CD4-positive, alpha-beta T cell treated with Interferon alpha-2 for 1 hour (primary cell): ENCODE measurements around the gene SMIM1.
A peak's percentile ranks its signal among the peaks of the same experiment; 100 is the strongest.

Source experiments
- DNase-seq, 2 donors: peaks; one replicate each; pipeline ENCODE4 v3.0.0-alpha.2; 2020 to 2022

The SMIM1 gene, protein sequence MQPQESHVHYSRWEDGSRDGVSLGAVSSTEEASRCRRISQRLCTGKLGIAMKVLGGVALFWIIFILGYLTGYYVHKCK

DNA sequence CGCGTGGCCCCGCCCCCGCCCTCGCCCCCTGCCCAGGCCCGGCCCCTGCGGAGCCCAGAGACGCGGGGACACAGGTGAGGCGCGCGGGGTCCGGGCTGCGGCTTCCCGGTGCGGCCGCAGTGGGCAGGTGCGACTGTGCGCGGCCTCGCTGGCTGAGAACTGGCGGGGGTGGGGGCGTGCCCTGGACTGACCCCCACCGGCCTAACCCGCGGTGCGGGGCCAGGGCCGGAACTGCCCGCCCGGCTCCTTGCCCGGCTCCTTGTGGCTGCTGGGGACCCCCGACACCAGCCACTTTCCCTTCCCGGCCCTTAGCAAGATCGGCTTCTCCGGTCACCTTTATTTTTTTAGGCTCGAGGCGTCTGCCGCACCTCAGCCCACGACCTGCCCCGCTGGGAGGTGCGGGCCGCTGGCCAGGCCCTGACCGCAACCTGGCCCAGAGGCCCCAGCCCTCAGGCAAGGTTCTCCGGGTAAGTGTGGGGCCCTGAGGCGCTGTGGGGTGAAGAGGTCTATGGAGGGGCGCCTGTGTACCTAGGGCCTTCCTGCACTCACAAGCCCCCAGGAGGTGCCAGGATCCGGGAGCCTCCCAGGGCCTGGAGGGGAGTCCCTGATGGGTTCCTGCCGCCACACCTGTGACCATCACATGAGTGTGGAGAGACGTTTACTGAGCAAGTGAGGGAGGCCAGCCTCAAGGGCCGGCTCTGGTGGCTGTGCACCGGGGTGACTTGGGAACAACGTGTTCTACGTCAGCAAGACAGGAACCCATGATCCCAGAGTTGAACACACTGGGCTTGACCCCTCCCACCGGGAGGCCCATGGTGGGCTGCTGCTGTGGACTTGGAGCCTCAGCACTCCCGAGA, at the start of gene SMIM1:
Gene SMIM1 (plus strand): TSS at position 35 of the 857 bp plus-strand sequence. CDS start 2,625 bp downstream, outside the sequence.
- DNase-seq, result no peak

DNA sequence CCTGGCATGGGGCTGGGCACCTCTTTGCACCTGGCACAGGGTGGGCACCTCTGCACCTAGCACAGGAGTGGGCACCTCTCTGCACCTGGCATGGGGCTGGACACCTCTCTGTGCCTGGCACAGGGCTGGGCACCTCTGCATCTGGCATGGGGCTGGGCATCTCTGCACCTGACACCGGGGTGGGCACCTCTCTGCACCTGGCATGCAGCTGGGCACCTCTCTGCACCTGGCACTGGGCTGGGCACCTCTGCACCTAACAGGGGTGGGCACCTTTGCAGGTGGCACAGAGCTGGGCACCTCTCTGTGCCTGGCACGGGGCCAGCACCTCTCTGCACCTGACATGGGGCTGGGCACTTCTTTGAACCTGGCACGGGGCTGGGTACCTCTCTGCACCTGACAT, 49.7 kb upstream of the SMIM1 start:
- DNase-seq, result no peak

DNA sequence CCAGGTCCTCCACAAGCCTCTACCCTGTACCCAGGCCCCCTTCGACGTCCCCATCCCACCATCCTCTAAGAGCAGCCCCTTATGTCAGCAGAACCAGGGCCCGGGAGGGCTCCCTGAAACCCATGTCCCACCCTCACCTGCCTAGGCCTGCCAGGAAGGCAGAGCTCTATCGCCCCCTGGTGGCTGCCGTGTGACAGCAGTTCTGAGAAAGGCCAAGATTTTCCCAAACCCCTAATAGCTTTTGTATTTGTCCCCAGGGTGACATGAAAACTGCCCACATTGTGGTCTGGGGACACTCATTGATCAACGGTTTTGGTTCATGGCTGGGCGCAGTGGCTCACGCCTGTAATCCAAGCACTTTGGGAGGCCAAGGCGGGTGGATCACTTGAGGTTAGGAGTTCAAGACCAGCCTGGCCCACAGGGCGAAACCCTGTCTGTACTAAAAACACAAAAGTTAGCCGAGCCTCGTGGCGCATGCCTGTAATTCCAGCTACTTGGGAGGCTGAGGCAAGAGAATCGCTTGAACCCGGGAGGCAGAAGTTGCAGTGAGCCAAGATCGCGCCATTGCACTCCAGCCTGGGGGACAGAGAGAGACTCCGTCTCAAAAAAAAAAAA, 48.0 kb upstream of the SMIM1 start:
- peak; percentile 64 to 71 for DNase-seq

DNA sequence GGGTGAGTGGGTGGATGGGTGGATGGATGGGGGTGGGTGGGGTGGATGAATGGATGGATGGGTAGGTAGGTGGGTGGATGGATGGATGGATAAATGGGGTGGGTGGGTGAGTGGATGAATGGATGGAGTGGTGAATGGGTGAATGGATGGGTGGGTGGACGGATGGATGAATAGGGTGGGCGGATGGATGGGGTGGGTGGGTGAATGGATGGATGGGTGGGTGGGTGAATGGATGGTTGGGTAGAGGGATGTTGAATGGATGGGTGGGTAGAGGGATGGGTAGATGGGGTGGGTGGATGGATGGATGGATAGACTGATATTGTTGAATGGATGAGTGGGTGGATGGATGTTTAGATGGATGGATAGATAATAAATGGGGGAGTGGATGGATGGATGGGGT, 47.2 kb upstream of the SMIM1 start:
- DNase-seq, result no peak

DNA sequence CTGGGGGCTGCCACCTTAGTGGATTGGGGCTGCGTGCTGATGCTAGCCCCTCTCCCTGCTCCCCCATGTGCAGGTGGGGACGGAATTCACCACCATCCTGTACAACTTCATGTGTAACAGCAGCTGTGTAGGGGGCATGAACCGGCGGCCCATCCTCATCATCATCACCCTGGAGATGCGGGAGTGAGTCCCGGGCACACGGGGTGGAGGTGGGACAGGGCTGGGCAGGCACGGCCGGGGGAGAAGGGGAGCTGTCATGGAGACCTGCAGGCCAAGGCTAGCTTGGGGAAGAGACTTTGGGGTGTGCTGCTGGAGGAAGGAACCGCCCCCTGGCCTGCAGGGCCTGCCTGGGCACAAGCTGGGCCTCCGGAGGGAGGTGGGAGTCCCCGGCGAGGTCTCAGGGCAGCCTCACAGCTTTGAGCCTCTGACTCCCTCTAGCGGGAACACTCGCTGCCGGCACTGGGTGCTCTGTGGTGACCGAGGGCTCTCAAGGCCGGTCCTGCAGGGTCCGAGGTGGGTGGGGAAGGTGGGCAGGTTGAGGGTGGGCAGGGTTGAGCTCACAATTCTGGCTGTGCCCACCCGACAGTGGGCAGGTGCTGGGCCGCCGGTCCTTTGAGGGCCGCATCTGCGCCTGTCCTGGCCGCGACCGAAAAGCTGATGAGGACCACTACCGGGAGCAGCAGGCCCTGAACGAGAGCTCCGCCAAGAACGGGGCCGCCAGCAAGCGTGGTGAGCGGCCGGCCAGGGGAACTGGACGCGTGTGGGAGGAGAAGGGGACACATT, 45.3 kb upstream of the SMIM1 start:
- DNase-seq, result no peak

DNA sequence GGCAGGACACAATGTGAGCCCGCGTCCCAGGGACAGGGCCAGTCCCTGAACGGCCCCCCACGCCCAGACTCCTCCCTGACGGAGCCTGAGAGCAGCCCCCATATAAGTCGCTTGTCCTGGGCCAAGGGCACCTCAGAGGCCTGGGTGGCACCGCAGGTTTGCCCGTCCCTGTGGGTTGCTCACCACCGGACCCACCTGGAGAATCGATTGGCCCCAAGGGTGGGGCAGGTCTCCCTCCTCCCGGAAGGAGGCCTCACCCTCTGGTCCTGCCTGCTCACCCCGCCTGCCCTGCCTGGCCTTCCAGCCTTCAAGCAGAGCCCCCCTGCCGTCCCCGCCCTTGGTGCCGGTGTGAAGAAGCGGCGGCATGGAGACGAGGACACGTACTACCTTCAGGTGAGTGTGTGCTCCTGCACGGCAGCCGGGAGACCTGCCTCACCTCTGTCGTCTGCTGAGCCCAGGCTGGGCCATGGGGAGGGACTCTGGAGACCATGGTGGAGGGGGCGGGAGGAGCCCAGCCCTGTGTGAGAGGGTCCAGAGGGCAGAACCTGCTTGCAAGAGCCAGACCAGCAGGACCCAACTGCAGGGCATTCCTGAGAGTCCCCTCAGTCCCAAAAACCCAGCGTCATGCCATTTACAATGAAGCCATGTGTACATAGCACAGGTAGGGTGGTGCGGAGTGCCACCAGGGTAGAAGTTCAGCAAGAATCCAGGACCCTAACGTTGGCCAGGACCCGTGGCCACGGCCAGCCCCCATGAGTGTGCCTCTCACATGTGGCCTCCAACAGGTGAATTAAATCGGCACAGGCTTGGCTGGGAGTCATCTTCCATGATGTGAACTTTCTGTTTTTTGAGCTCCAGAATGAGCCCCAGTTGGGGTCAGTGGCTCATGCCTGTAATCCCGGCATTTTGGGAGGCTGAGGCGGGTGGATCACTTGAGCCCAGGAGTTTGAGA, 44.4 kb upstream of the SMIM1 start:
- DNase-seq, result no peak

DNA sequence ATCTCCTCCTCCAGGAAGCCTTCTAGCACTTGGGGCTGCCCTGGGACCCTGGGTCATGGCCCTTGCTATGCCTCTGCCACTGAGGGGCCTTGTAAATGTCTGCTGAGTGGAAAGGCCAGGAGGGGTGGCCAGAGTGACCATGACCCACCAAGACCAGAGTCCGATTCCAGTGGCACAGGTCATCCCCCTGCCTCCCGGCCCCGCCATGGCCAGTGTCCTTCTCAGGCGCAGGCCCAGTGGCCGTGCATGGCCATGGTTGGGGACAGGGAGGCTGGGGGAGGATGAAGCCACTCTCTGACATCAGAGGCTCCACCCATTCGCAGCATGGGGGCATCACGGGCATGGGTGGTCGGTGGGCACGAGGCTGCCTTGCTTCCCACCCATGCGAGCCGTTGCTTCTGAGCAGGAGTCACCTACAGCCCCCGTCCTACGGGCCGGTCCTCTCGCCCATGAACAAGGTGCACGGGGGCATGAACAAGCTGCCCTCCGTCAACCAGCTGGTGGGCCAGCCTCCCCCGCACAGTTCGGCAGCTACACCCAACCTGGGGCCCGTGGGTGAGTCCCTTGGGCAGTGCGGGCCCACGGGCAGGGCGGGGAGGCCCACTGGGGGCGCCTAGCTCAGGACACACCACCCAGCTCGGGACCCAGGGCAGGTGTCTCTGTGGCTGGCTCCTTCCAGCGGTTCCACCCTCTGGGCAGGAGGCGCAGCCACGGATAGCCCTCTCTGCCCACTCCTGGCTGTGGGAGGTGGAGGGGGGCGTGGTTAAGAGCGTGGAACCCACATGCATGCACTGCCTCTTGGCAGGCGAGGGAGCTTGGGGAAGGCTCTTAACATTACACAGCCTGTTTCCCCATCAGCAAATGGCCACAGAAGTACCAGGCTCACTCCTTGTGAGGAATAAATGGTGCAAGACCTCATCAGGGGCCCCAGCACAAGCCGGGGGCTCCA, 42.7 kb upstream of the SMIM1 start:
- no peak for DNase-seq

DNA sequence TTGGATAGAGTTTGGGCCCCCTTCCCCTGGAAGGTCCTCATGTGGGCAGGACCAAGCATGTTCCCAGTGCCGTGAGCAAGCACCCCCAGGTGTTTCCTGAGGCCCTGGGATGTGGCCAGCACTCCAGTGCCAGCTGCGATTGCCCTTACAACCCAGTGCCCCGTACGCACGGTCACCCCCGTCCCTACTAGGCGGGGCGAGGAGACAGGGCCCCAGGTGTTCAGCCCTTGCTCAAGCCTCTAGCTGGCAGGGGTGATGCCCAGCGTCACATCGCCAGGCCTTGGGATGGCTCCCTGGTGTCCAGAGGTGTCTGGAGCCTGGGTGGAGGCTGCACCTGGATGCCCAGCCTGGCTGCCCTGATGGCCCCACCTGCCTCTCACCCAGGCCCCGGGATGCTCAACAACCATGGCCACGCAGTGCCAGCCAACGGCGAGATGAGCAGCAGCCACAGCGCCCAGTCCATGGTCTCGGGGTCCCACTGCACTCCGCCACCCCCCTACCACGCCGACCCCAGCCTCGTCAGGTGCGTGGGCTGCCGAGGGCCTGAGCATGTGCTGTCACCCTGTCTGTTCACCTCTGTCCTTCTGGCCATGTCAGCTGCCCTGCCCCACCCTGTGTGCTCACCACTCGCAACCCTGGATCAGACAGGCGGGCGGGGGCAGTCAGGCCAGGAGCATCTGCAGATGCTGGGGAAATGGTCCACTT, 41.9 kb upstream of the SMIM1 start:
- DNase-seq, result no peak

DNA sequence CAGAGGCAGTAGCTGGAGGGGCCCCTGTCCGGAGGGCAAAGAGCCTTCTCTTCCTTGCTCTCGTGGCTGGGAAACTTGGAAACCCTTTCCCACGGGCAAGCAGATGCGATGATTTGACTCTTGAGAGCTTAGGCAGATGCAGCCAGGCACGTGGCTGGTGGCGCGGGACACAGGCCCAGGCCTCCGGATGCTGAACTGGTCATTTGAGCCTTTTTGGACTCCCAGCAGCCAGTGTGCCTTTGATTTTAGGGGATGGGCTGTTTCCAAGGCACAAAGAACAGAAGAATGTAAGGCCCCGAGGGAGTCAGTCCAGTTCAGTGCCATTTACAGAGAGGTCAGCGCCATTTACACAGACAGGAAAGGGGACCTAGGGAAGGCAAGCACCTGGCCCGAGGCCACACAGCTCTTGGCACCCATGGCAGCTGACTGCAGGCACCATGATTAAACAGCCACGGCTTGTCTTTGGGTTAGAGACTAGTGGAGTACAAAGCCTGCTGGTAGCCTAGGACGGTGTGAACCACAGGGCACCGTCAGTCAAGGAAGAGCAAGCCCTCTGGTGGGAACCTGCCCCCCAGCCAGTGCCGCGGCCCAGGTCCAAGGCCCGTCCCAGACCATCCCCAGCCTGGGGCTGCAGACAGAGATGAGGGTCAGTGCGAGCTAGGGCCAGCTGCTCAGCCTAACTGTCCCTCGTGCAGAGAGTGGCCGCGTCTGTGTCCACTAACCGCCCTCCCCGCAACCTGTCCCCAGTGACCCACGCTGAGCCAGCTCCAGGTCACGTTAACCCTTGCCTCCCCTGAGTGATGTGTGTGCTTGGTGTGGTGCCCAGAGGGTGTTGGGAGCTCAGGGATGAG, 40.7 kb upstream of the SMIM1 start:
- no peak for DNase-seq

DNA sequence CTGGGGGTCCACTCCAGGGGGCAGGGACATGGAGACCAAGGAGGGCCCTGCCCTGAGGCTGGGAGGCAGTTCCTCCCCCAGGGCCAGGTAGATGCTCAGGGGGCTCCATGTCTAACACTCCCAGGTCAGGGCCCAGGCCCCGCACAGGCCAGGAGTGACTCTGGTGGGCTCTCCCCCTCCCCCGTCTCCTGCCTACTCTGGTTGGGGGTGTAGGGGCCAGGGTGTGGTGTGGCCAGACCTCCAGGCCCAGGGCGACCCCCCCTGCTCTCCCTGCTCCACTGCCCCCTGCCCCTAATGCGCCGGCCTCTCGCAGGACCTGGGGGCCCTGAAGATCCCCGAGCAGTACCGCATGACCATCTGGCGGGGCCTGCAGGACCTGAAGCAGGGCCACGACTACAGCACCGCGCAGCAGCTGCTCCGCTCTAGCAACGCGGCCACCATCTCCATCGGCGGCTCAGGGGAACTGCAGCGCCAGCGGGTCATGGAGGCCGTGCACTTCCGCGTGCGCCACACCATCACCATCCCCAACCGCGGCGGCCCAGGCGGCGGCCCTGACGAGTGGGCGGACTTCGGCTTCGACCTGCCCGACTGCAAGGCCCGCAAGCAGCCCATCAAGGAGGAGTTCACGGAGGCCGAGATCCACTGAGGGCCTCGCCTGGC, 40.0 kb upstream of the SMIM1 start:
- no peak for DNase-seq

DNA sequence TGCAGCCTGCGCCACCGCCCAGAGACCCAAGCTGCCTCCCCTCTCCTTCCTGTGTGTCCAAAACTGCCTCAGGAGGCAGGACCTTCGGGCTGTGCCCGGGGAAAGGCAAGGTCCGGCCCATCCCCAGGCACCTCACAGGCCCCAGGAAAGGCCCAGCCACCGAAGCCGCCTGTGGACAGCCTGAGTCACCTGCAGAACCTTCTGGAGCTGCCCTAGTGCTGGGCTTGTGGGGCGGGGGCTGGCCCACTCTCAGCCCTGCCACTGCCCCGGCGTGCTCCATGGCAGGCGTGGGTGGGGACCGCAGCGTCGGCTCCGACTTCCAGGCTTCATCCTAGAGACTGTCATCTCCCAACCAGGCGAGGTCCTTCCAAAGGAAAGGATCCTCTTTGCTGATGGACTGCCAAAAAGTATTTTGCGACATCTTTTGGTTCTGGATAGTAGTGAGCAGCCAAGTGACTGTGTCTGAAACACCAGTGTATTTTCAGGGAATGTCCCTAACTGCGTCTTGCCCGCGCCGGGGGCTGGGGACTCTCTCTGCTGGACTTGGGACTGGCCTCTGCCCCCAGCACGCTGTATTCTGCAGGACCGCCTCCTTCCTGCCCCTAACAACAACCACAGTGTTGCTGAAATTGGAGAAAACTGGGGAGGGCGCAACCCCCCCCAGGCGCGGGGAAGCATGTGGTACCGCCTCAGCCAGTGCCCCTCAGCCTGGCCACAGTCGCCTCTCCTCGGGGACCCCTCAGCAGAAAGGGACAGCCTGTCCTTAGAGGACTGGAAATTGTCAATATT, 39.3 kb upstream of the SMIM1 start:
- DNase-seq, result no peak

DNA sequence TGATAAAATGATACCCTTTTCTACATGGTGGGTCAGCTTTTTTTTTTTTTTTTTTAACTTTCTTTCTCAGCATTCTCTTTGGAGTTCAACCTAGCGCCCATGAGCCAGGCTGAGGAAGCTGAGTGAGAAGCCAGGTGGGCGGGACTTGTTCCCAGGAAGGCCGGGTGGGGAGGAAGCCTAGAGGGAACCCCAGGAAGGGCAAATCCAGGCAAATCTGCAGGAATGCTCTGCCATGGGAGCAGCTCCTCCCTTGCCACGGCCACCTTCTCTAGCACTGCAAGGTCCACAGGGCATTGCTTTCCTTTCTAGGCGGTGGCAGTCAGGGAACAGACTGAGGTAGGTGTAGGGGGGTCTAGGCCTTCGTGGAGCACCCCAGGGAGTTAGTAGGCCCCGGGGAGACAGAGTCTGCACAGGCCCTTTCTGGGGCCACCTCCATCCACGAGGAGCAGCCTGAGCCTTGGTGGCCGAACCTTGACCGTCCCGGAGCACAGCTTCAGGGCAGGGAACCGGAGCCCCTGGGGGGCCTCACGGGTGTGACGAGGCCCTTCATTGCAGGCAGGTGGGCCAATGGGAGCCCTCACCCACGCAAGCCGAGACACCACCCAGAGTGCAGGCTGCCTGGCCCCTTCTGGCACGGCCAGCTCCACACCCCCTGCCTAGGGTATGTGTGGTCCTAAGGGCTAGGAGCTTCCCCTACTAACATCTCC, 38.5 kb upstream of the SMIM1 start:
- DNase-seq, result no peak

DNA sequence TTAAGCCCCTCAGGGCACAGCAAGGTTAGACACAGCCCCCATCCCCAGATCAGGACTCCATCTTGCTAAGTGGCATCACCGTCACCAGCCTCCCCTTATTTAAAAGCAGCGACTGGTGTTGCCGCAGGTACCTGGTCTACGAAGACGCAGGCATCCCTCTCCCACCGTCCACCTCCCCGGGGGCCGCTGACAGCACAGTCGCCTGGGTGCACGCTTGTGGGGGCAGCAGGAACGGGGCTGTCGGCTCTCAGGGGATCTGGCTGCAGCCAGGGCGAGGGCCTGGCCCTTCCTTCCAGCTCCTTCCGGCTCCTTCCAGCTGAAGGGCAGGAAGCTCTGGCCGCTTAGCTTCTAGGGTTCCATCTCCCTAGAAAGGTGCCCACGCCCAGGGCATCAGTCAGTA, 37.9 kb upstream of the SMIM1 start:
- no peak for DNase-seq

DNA sequence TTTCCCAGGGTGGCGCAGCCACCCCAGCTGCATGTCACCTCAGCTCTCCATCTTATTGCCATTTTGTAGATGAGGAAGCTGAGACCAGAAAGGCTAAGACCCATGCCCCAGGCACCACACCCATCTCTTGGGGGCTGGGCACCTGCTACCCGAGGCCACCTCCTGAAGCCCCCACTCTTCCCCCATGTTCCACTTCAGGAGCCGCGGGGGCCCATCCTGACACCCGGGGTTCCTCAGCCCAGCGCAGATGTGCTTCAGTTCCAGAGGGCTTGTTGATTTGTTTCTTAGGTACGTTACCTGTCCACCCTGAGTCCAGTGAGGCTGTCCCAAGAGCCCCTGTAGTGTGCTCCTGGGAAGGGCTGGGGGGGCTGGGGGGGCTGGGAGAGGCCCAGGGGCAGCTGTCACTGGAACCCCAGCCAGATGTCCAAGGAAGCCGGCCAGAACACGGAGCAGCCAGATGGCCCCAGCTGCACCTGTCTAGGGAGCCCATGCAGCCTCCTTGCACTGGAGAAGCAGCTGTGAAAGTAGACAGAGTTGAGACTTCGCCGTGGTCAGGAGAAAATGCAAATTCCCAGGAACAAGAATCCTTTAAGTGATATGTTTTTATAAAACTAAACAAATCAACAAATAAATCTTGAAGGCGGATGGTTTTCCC, 37.4 kb upstream of the SMIM1 start:
- DNase-seq, result no peak

DNA sequence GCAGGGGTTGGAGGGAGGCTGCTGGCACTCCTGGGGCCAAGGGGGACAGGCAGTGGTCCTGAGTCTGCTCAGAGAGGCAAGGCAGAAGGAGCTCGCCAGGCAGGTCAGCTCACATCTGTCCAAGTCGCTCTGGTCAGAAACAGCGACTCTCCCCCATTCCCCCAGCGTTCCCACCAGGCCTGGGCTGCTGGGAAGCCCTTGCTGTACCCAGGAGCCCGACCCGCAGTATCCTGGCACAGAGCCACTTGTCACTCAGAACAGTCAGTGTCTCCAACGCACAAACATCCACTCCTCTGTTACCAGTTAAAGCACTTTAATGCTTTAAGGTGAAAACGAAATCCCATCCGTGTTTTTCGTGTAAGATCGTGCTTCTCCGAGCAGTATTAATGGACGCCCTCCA, 36.9 kb upstream of the SMIM1 start:
- DNase-seq, result no peak

DNA sequence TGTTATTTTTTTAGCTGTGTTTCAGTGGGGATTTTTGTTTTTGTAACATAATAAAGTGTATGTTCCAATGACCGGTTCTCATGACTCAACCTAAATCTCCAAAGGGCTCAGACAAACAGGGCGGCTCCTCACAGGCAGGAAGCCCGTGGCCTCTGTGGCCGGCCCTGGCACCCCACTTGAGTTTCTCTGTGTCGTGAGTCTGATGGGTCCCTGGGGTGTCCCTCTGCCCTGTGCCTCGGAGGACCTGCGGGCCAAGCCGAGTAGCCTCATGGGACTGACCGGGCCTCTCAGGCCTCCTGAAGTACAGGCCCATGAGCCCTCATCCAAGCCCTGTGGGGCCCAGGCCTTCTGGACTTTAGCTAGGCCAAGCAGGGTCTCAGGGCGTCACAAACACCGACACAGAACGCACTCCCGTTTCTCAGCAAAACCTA, 36.4 kb upstream of the SMIM1 start:
- no peak for DNase-seq

DNA sequence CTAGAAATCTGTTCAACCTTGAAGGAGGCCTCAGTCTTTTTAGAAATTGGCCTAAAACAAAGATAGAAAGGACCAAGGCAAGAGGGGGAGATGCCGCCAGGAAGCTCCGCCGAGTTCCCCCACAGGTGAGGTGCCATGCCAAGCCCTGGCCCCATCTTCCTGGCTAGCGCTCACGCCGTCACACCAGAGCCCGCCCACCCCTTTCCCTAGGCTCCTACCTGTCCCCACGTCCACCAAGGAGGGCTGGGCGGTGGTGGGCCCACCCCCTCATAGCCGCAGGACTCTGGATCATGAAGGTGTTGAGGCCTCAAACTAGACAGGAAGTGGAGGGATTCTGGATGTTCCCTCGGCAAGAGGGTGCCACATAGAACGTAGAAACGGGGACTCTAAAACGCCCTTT, 35.8 kb upstream of the SMIM1 start:
- no peak for DNase-seq
